GM19035 (cell line): ENCODE results near the gene SAP30BP.

Experiments
- ATAC-seq: cut with Tn5 transposase; IDR thresholded peaks from one replicate; pipeline ENCODE4 v1.9.1; 2021; ENCODE audit not compliant: unreplicated experiment

Gene SAP30BP

GRCh38 chr17:75707079-75707571 is 40.0 kb downstream of the SAP30BP start:
- no peak for ATAC-seq

GRCh38 chr17:75712446-75712845 is 45.3 kb downstream of the SAP30BP start:
- ATAC-seq = no peak

- ATAC-seq = no peak
These were observed 52.6 kb downstream of the SAP30BP start for GRCh38 chr17:75719732-75720131.

- ATAC-seq = no peak
These were observed 53.7 kb downstream of the SAP30BP start, which contains the start of gene ITGB4 for GRCh38 chr17:75720656-75721462. Gene ITGB4, plus strand, starts transcription at chr17:75721459. Its CDS starts 3,245 bp downstream, at chr17:75724704.

GRCh38 chr17:75721463-75722011 is 54.4 kb downstream of the SAP30BP start:
- ATAC-seq = no peak

- ATAC-seq = no peak
These were observed 54.9 kb downstream of the SAP30BP start for GRCh38 chr17:75722076-75722475.

- ATAC-seq = no peak
These were observed 55.5 kb downstream of the SAP30BP start for GRCh38 chr17:75722542-75723095.

GRCh38 chr17:75723171-75723930 is 56.2 kb downstream of the SAP30BP start:
- no peak for ATAC-seq

- ATAC-seq = no peak
These were observed 57.2 kb downstream of the SAP30BP start for GRCh38 chr17:75724016-75725003.

GRCh38 chr17:75725504-75725903 is 58.4 kb downstream of the SAP30BP start:
- no peak for ATAC-seq

GRCh38 chr17:75727391-75727790 is 60.3 kb downstream of the SAP30BP start:
- ATAC-seq = no peak

- ATAC-seq = no peak
These were observed 62.2 kb downstream of the SAP30BP start for GRCh38 chr17:75729351-75729750.

- ATAC-seq = no peak
These were observed 62.9 kb downstream of the SAP30BP start for GRCh38 chr17:75730065-75730464.

- no peak for ATAC-seq
These were observed 64.1 kb downstream of the SAP30BP start for GRCh38 chr17:75731086-75731715.

GRCh38 chr17:75731716-75732498 is 64.8 kb downstream of the SAP30BP start:
- no peak for ATAC-seq

GRCh38 chr17:75733471-75733870 is 66.3 kb downstream of the SAP30BP start:
- ATAC-seq = no peak

- ATAC-seq = no peak
These were observed 67.6 kb downstream of the SAP30BP start for GRCh38 chr17:75734674-75735294.

- ATAC-seq = no peak
These were observed 69.2 kb downstream of the SAP30BP start for GRCh38 chr17:75736173-75736835.
